Parathyroid adenoma (tissue), 2 donors: Measurements from ENCODE around the gene MXD1.
"Not testable (repeated sequence)": the region's sequence is repeated elsewhere in the genome, so short reads cannot be mapped to it uniquely, and the experiment has no call there.

Source experiments
- H2AFZ ChIP-seq: fragments of 300-600 bp; sonication (generic); one replicate; pipeline ENCODE4 v1.7.0; 2017; ENCODE audit warnings: antibody characterized with exemption, mild to moderate bottlenecking
- H3K27ac ChIP-seq: fragments of 300-600 bp; sonication (generic); one replicate; pipeline ENCODE4 v1.7.0; 2017
- H3K27me3 ChIP-seq: fragments of 300-600 bp; sonication (generic); one replicate; pipeline ENCODE4 v1.7.0; 2017; ENCODE audit warnings: low read length; ENCODE audit not compliant: control insufficient read depth, insufficient read depth
- H3K36me3 ChIP-seq: fragments of 300-600 bp; sonication (generic); one replicate; pipeline ENCODE4 v1.7.0; 2017; ENCODE audit warnings: low read length; ENCODE audit not compliant: control insufficient read depth, insufficient read depth
- H3K4me1 ChIP-seq: fragments of 300-600 bp; sonication (generic); one replicate; pipeline ENCODE4 v1.7.0; 2017; ENCODE audit warnings: control low read depth
- H3K4me2 ChIP-seq: fragments of 300-600 bp; sonication (generic); one replicate; pipeline ENCODE4 v1.7.0; 2017; ENCODE audit warnings: low read length
- H3K4me3 ChIP-seq: fragments of 300-600 bp; sonication (generic); one replicate; pipeline ENCODE4 v1.7.0; 2017; ENCODE audit warnings: low read depth, low read length
- H3K79me2 ChIP-seq: fragments of 300-600 bp; sonication (generic); one replicate; pipeline ENCODE4 v1.7.0; 2017; ENCODE audit warnings: control low read depth
- H3K9ac ChIP-seq: fragments of 300-600 bp; sonication (generic); one replicate; pipeline ENCODE4 v1.7.0; 2017; ENCODE audit warnings: mild to moderate bottlenecking
- H3K9me3 ChIP-seq: fragments of 300-600 bp; sonication (generic); one replicate; pipeline ENCODE4 v1.7.0; 2017; ENCODE audit warnings: low read length; ENCODE audit not compliant: control insufficient read depth
- TF ChIP-seq, protein P1 (sequence below): fragments of 300-600 bp; sonication (generic); IDR thresholded peaks from one replicate; pipeline ENCODE4 v1.7.0; 2017; ENCODE audit warnings: antibody characterized with exemption, mild to moderate bottlenecking
- donor health status: primary hyperparathyroidism.

The MXD1 gene

GRCh38 chr2:69893684-69894551 is 21.0 kb upstream of the MXD1 start, which contains the start of gene SNRNP27:
SNRNP27 (plus strand) TSS chr2:69893956; CDS start chr2:69893985, 29 bp downstream.
- H3K79me2 ChIP-seq, result peaks cover 6% of the 10 kb centered on the region
- H3K4me2 ChIP-seq, result peak within 1 kb of the TSS; percentile 86
- H3K4me3 ChIP-seq, result peak within 1 kb of the TSS; percentile 88
- H3K4me1 ChIP-seq, result peaks cover 2% of the 10 kb centered on the region
- peak within 1 kb of the TSS; percentile 93 for H2AFZ ChIP-seq
- no peaks in the 10 kb centered on the region for H3K9me3 ChIP-seq
- peak within 1 kb of the TSS; percentile 59 for H3K9ac ChIP-seq
- no peaks in the 10 kb centered on the region for H3K36me3 ChIP-seq
- H3K27ac ChIP-seq, result peak within 1 kb of the TSS; percentile 62
- no peaks in the 10 kb centered on the region for H3K27me3 ChIP-seq
- TF ChIP-seq, protein P1, sequence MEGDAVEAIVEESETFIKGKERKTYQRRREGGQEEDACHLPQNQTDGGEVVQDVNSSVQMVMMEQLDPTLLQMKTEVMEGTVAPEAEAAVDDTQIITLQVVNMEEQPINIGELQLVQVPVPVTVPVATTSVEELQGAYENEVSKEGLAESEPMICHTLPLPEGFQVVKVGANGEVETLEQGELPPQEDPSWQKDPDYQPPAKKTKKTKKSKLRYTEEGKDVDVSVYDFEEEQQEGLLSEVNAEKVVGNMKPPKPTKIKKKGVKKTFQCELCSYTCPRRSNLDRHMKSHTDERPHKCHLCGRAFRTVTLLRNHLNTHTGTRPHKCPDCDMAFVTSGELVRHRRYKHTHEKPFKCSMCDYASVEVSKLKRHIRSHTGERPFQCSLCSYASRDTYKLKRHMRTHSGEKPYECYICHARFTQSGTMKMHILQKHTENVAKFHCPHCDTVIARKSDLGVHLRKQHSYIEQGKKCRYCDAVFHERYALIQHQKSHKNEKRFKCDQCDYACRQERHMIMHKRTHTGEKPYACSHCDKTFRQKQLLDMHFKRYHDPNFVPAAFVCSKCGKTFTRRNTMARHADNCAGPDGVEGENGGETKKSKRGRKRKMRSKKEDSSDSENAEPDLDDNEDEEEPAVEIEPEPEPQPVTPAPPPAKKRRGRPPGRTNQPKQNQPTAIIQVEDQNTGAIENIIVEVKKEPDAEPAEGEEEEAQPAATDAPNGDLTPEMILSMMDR, result peak; percentile 11

- not testable (repeated sequence) for H2AFZ ChIP-seq, H3K36me3 ChIP-seq, H3K27ac ChIP-seq, H3K4me1 ChIP-seq, H3K79me2 ChIP-seq, H3K27me3 ChIP-seq, H3K9ac ChIP-seq, H3K9me3 ChIP-seq
- Histone ChIP-seq H3K4me3 (peak overlapping the region; percentile 88), H3K4me2 (peak overlapping the region; percentile 86)
Measured at GRCh38 chr2:69894737-69895136, 20.2 kb upstream of the MXD1 start.

GRCh38 chr2:69902213-69902922 is 12.5 kb upstream of the MXD1 start:
- Histone ChIP-seq H2AFZ (no peak overlapping the region), H3K79me2 (peaks cover 7% of the 10 kb centered on the region), H3K27ac (no peak overlapping the region), H3K9ac (no peak overlapping the region), H3K27me3 (no peaks in the 10 kb centered on the region), H3K4me2 (no peak overlapping the region), H3K36me3 (no peaks in the 10 kb centered on the region), H3K4me3 (no peak overlapping the region), H3K9me3 (no peaks in the 10 kb centered on the region), H3K4me1 (no peaks in the 10 kb centered on the region)
- TF ChIP-seq, protein P1, result no peak

DNA sequence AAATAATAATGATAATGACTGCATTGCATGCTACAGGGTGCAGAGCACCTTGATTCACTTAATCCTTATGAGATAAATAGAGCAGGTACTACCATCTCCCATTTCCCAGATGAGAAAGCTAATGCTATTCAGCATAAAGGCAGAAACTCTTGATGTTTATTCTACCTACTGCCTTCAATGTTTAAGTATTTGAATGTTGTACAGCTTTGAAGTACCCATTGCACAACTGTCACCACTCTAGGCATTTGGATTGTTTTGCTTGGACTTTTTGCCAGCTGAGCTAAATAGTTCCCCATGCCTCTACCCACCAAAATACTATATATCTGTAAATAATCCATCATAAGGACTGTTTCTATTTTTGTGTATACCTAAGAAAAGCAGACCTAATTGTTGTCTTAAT is 7.7 kb upstream of the MXD1 start:
- no peak overlapping the region for H2AFZ ChIP-seq
- H3K4me3 ChIP-seq, result no peak overlapping the region
- TF ChIP-seq, protein P1, result no peak
- H3K9me3 ChIP-seq, result no peaks in the 10 kb centered on the region
- no peak overlapping the region for H3K9ac ChIP-seq
- H3K4me2 ChIP-seq, result no peak overlapping the region
- H3K4me1 ChIP-seq, result no peaks in the 10 kb centered on the region
- H3K36me3 ChIP-seq, result no peaks in the 10 kb centered on the region
- H3K27ac ChIP-seq, result no peak overlapping the region
- no peaks in the 10 kb centered on the region for H3K79me2 ChIP-seq
- no peaks in the 10 kb centered on the region for H3K27me3 ChIP-seq

GRCh38 chr2:69911985-69912563 is 2.8 kb upstream of the MXD1 start:
- Histone ChIP-seq H3K27ac (no peak overlapping the region), H3K4me3 (no peak overlapping the region), H3K4me2 (no peak overlapping the region), H3K9me3 (no peaks in the 10 kb centered on the region), H3K4me1 (peaks cover 5% of the 10 kb centered on the region), H3K79me2 (no peaks in the 10 kb centered on the region), H2AFZ (no peak overlapping the region), H3K36me3 (no peaks in the 10 kb centered on the region), H3K9ac (no peak overlapping the region), H3K27me3 (no peaks in the 10 kb centered on the region)
- TF ChIP-seq, protein P1, result peak; percentile 71
